ENCODE results near the gene SCN4B.
A peak's percentile ranks its signal among the peaks of the same experiment; 100 is the strongest.

The SCN4B gene

DNA sequence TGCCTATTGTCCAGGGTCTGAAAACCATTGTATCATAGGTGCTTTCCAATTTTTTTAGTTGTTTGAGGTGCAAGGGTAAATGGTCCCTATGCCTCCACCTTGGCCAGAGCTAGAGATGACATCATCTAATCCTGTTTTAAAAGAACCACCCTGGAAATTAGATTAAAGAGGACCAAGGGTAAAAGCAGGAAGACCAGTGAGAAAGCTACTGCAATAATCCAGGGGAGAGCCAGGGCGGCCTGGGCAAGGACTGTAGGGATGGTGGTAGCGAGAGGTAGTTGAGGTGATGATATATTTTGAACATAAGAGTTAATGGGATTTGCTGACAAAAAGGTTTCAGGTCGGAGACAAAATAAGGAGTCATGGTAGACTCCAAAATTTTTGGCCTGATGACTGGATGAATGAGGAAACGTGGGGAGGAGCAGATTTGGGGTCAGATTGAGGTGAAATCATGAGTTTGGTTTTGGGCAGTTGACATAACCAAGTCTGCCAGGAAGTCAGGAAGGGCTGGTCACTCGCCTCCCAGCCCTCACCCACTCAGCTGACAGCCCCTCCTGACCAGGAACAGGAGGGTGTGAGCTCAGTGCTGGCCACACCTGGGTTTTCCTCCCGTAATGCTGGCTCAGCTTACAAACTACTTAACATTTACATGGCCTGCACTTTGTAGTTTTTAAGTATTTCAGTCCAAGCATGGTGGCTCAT is 23.0 kb downstream of the SCN4B start:
- no peak for DNase-seq (ENCODE audit: low spot score)

DNA sequence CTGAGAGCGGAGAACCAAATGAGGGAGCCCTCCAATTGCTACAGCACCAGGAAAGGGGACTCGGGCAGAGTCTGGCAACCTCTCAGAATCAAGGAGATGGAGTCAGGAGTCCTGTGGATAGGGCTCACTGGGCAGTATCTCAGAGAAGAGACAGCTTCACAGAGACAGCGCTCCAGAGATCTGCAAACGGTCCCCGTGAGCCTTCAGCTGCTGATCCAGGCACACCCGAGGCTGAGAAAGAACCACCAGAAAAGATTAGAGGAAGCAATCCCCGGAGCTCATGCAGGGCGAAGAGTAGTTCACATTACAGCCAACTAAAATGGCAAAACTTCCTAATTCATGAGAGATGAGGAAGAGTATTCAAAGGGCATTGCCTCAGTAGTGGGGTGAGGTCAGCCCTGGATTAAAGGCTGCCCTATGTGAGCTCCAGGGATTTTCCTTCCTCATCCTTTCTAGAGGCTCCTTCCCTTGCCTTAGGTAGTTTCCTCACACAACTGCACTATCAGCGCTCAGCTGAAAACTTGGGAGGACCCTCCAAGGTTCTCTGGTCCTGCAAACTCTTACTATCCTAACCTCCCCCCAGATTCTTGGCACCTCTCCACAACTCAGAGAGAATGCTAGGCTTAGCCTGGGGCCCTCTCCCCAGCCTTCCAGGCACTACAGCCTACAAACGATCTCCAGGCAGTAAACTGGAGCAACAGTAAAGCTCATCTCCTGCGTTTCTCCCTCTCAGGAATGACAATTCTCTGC is 23.7 kb downstream of the SCN4B start:
- DNase-seq (ENCODE audit: low spot score) = no peak

DNA sequence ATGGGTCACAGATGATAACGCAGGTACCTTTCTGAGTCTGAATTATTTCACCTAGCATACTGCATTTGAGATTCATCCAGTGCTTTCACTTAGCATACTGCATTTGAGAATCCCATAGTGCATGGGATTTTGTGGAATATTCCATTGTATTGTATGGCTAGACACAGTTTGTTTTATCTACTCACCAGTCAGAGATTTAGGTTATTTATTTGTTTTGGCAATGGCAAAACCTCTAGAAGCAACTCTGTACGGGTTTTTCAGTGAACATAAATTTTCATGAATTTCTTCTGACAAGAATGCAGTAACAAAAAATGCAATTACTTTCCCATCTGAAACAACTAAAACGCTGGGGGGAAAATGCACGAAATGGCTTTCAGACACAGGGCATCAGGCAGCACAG is 24.3 kb downstream of the SCN4B start:
- DNase-seq (ENCODE audit: low spot score) = no peak

DNA sequence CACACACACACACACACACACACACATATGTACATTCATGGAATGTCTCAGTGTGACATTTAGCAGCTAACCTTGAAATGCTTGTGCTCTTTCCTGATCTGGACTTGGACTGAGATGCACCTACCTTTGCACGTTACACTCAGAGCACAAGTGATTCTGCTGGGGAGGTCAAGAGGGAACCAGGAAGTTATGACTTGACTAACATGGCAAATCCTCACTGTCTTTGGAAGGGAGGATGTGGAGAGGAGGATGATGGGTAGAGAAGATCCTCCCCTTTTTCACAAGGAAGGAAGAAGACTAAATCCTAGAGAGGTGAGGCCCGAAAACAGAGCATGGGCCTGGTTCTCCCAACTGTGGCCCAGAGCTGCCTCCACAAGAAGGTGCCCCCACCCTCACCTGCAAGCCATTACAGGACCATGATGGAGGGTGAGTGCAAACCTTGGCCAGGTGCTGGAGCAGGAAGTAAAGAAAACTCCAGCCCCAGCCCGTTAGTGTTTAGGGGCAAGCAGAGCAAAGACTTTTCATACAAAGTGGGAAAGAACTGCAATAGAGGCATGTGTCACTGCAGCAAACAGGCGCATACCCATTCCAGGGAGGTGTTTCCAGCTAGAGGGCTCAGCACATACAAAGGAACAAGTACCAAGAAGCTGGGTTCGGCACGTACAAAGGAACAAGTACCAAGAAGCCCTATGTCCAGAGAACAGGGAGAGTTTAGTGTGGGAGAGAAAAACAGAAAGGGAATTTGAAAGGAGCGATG is 26.4 kb downstream of the SCN4B start:
- DNase-seq (ENCODE audit: low spot score) = peak; percentile 20

DNA sequence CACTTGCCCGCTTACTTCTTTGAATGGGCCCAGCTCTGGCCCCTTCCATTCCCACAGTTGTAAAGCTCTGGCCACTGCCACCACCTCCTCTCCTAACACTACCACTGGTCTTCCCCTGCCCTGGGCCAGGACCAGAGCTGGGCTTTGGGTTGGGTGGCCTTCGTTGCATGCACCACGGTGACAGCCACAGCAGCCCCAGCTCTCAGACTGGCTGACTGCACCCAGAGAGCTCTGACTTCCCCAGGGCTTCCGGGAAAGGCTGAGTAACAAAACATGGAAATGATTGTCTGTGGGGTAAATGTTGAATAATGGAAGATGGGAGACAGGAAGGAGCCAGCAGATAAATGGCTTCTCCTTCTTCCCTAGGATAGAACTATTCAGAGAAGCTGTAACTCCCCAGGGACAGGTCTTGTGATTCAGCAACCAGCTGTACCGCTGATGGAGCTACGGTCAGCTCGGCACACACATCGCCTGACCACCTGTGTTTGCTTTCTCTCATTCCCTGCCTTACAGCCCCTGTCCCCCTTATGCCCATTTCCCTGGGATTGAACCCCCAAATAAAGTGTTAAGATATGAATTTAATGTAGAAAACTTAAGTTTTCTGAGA is 27.6 kb downstream of the SCN4B start:
- no peak for DNase-seq (ENCODE audit: low spot score)

DNA sequence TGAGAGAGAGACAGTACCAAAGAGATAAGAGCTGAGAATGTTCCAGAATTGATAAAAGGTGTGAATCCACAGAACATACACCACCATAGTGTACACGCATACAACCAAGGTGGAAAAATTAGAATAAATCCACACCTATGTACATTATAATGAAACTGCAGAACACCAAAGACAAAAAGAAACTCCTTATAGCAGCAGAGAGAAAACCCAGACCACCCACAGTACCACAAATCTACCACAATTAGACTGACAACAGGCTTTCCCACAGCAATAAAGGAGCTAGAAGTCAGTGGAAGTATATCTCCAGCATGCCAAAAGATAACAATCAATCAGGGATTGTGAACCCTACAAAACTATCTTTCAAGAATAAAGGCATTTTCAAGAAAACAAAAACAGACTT is 31.8 kb downstream of the SCN4B start:
- DNase-seq (ENCODE audit: low spot score) = no peak

DNA sequence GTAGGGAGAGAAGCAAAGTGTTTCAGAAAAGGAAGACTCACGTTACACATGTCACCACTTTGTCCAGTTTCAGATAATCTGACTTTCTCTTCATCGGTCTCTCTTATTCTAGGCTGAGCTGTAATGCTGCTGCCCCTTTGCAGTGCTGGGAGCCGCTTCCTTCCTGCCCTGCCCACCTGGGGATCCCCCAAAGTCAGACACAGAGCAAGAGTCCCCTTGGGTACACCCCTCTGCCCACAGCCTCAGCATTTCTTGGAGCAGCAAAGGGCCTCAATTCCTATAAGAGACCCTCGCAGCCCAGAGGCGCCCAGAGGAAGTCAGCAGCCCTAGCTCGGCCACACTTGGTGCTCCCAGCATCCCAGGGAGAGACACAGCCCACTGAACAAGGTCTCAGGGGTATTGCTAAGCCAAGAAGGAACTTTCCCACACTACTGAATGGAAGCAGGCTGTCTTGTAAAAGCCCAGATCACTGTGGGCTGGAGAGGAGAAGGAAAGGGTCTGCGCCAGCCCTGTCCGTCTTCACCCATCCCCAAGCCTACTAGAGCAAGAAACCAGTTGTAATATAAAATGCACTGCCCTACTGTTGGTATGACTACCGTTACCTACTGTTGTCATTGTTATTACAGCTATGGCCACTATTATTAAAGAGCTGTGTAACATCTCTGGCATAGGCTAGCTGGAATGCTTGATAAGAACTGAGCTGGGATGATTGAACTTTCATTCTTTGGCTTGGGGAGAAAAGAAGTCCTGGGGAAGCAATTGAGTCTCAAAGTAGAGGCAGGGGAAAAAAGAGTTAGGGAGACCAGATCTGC is 34.6 kb downstream of the SCN4B start:
- DNase-seq (ENCODE audit: low spot score) = no peak

DNA sequence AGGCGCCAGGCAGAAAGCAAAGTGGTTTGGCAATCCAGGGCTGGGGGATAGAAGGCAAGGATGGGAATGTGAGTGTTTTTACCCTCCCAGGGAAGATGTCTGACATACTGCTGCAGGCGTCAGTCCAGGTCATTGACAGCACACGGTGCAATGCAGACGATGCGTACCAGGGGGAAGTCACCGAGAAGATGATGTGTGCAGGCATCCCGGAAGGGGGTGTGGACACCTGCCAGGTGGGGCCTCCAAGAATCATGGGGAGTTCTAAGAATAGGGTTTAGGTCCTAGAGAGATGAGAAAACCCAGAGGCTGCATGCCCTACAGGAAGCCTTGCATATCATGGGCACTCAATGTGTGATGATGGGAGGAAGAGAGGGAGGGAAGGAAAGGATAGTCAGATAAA is 37.6 kb downstream of the SCN4B start:
- DNase-seq (ENCODE audit: low spot score) = no peak

DNA sequence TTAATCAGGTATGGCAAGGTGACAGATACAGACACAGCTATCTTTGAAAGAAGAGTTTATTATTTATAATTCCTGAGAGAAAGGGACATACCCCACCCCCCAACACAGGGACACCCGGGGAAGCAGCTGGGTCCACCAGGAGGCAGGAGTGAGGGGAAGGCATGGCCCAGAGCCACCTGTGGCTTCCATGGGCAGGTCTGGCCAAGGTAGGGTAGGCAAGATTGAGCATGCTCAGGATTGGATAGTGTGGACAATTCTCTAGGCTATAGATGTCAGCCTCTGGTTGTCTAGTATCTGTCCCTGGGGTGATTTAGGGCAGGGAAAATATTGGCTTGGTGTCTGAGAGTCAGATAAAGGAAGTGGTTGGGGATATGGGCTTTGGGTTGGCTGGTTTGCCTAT is 38.4 kb downstream of the SCN4B start:
- DNase-seq (ENCODE audit: low spot score) = no peak

DNA sequence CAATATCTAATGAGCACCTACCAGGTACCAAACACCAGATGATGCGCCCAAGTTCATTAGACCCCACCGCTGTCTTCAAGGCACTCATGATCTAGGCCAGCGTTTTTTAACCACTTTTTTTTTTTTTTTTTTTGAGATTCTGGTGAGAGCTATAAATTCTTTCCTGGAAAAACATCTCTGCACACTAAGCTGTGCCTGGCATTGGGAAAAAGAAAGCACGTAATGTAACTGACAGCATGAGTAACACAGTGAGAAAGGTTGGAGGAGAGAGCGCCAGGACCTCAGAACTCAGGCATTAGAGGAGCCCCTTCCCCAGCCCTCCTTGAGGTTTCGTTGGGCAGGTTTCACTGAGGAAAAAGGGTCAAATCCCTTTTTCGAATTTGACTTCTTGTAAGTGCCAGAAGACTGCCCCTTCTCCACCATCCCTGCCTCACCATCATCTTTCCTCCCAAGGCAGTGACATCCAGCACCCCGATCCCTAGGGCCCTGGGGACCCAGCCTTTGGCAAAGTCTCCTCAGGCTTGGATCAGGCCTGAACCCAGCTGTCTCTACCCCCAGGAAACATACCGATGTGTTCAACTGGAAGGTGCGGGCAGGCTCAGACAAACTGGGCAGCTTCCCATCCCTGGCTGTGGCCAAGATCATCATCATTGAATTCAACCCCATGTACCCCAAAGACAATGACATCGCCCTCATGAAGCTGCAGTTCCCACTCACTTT is 39.8 kb downstream of the SCN4B start:
- no peak for DNase-seq (ENCODE audit: low spot score)

DNA sequence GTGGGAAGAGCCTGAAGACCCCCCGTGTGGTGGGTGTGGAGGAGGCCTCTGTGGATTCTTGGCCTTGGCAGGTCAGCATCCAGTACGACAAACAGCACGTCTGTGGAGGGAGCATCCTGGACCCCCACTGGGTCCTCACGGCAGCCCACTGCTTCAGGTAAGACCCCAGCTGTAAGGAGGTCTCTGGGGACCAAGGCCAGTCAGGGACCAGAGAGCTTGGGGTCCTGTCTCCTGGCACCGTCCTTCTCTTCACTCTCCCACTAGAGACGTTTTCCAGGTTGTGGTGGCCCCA is 40.9 kb downstream of the SCN4B start:
- DNase-seq (ENCODE audit: low spot score) = no peak

DNA sequence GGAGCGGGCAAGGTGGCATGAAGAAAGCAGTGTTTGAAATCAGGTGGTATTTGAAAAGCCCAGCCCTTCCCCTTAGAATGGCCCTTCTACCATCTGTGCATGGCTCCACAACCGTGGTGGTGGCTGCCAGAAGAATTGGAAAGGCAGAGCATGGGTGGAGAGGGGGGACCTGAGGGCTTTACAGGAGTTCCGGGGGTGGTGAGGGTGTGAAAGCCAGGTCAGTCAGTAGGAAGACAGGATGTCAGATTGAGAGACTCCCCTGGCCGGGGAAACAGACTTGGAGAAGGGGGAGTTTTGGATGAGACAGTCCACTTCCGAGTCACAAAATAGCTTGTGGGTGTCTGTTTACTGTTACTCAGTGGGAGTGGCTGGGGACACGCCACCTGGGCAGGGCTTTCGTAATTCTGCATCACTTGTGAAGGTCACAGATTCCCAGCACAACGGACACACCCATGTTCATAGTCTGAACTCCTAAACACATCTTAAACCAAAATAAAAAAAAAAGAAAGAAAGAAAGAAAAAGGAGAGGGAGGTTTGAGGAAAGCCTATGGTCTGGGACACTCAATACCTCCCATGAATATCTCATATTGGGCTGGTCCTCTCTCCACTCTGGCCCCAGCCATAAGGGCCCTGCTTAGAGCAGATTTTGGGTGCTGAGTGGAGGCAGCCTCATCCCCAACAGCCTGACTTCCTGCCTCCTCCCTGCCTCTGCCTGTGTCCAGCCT is 41.4 kb downstream of the SCN4B start:
- no peak for DNase-seq (ENCODE audit: low spot score)

DNA sequence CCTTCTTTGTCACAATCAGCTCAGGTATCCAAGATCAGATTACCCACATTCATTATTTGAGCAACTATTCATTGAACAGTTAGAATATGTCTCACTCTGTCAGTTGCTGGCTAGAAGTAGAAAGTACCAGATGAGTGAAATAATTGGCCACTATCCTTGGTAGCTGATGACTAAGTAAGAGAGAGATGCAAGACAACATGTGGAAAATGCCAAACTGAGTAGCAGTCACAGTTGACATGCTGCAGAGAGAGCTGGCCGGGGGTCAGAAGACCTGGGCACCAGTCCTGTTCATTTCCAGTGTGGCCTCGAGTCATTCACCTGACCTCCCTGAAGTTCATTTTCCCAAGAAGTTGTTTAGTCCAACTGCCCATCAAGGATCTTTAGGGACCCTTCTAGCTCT is 43.4 kb downstream of the SCN4B start:
- DNase-seq (ENCODE audit: low spot score) = no peak

DNA sequence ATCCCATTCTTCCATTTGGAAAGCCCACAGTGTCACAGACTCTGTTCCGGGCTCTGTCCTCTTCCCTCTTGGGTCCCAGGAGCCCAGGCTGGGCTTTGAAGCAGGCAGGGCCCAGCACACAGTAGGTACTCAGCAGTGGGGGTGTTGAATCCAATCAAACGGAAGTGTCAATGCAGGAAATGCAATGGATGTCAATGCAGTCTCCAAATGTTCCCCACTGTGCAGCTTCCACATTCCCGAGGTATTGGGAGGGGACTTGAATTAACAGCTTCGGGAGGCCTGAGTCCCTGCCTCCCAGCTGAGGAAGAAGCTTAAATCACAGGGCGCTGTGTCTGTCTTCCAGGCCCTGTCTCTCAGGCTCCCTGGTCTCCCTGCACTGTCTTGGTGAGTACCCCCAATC is 44.1 kb downstream of the SCN4B start:
- no peak for DNase-seq (ENCODE audit: low spot score)

DNA sequence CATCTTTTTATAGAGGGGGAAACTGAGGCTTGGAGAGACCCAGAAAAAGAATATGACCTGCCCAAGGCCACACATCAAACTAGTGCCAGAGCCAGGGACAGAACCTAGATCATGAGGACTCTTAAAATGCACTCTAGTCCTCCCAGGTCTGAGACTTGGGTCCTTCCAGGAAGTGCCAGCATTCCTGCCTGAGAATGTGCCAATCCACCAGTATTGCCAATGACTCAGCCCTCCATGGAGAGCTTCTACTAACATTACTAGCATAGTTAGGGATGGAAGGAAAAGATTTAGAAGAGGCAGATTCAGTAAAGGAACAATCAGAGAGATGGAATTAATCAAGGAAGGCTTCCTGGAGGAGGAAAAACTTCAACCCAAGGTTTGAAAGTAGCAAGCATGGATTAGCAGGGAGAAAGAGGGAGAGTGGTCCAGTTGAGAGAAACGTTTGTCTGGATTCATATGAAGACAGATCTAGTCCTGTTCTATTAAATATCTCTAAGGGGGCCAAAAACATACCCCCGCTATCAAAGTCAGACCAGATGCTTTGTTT is 45.8 kb downstream of the SCN4B start:
- no peak for DNase-seq (ENCODE audit: low spot score)

DNA sequence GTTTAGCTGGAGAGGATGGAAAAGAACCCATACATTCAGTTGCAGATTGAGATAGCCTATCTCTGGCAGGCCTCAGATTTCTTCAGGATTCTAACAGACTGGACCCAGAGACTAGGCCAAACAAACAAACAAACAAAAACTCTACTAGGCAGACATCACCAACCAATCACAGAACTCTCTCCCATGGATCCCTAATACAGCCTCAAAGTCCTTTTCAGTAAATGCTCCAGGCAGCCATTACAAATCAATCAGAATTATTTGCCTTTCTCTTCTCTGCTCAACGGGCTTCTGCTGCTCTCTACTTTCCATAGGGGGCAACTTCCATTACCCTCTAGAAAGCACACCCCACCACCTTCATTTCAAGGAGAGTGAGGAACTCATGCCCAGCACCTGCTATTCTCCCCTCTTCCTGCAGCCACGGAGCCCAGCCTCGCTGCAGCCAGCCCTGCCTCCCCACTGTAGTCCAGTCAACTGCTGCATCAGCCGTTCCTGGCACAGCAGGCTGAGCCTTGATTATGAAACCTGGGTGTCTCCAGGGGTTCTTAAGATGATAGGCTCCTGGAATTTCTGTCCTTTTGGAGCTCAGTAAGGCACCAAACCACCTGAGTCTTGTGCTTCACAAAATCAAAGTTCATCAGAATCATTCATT is 46.8 kb downstream of the SCN4B start:
- no peak for DNase-seq (ENCODE audit: low spot score)

DNA sequence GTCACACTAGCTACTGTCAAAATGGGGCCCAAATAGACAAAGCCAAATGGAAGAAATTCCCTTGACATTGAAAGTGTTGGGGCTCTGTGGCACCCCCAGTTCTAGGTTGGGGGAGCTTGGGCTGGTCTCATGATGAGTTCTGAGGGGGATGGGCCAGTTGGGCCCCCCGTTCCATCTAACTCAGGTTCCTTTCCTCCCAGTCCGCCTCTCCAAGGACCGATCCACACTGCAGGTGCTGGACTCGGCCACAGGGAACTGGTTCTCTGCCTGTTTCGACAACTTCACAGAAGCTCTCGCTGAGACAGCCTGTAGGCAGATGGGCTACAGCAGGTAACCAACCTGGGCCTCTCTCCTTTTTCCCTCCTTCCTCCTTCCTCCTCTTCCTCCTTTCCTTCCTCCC is 48.1 kb downstream of the SCN4B start:
- no peak for DNase-seq (ENCODE audit: low spot score)

DNA sequence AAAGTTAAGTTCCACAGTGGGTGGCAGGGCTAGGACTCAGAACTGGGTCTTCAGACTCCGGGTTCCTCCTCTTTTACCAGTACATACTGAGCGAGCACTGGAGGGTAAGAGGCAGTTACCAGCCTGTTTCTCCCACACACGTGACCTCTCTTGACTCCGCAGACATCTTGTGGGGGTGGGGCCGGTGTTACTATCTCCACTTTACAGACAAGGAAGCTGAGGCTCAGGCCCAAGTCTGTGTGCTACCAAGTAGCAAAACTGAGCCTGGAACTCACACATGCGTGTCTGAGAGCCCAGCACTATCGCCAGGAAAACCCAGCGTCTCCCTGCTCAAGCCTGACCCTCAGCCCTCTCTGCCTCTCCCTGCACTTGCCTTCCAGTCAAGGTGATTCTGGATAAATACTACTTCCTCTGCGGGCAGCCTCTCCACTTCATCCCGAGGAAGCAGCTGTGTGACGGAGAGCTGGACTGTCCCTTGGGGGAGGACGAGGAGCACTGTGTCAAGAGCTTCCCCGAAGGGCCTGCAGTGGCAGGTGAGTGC is 49.8 kb downstream of the SCN4B start:
- DNase-seq (ENCODE audit: low spot score) = no peak

DNA sequence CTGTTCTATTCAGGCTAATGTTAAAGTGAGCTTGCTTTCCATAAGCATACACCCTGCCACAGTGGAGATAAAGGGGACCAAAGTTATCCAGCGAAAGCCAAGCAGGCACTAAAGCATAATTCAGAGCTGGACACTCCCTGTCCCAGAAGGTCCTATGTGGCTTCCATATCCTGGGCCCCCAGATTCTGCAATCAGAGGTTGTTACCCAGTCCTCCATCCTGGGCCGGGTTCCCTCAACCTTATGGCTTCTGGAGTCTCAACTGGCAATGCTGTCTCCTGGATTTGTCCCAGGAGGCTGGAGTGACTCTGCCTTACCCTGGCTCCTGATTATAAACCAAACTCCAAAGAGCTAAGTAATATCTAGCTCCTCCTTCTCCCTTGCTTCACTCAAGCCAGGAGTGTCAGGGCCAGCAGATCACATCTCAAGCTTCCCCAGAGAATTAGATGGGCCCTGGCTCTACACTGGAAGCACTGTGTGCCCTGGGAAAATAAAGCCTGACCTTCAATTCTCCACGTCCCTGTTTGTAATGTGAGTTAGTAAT is 51.9 kb downstream of the SCN4B start:
- no peak for DNase-seq (ENCODE audit: low spot score)
